Measurements from ENCODE around the gene TESMIN. TPM values are rescaled to one million over a fixed set of nuclear protein-coding genes. Genes with fewer than 3 reads are reported as not detected.

The TESMIN gene
- total RNA-seq, 4 donors from 2014 or later, result 1.2 to 57.4 (median 1.6) TPM; not detected in 1

DNA sequence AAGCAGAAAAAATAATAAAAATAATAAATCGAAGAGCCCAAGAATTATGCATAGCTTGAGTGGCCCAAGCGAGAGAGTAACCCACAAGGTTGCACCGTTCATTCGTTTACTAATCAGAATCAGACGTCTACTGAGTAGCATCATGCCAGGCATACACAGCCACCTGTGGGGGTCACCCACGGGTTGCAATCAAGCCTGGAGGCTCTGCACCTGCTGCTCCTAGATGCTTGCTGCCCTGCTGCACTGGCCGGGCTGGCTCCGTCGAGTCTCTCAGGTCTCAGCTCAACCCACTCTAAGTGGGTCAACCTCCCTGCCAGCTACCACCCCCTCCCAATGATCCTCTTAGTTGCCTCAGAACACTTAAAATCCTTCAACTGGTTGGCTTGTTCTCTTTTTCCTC, 2.0 kb upstream of the TESMIN start:
- H3K27ac ChIP-seq, result no peak overlapping the region
- TF ChIP-seq POLR2A (IDR thresholded peaks at IDR 0.05), result no peak
- TF ChIP-seq CTCF (IDR thresholded peaks at IDR 0.05), result no peak
- intact Hi-C loops (cut with DNase I; ENCODE audit: low total_unique reads), result no loop called here
- no peaks in the 10 kb centered on the region for H3K9me3 ChIP-seq
- H3K27me3 ChIP-seq, result no peaks in the 10 kb centered on the region
- no peaks in the 10 kb centered on the region for H3K36me3 ChIP-seq
- no peak for DNase-seq
- no peaks in the 10 kb centered on the region for H3K4me1 ChIP-seq
- H3K4me3 ChIP-seq, result no peak overlapping the region

GRCh38 chr11:68751004-68751325, 355 bp downstream of the TESMIN start:
- DNase-seq, result no peak
- H3K9me3 ChIP-seq, result no peaks in the 10 kb centered on the region
- no peaks in the 10 kb centered on the region for H3K27me3 ChIP-seq
- H3K27ac ChIP-seq, result peak overlapping the region in 1 of 2 donors; percentile 37
- no peak for TF ChIP-seq CTCF (IDR thresholded peaks at IDR 0.05)
- TF ChIP-seq POLR2A (IDR thresholded peaks at IDR 0.05), result no peak
- intact Hi-C loops (cut with DNase I; ENCODE audit: low total_unique reads), result no loop called here
- H3K4me3 ChIP-seq, result peak overlapping the region; percentile 7 to 42
- H3K4me1 ChIP-seq, result no peaks in the 10 kb centered on the region
- no peaks in the 10 kb centered on the region for H3K36me3 ChIP-seq

GRCh38 chr11:68750195-68751003, 921 bp downstream of the TESMIN start:
- no peak for TF ChIP-seq POLR2A (IDR thresholded peaks at IDR 0.05)
- TF ChIP-seq CTCF (IDR thresholded peaks at IDR 0.05), result no peak
- H3K4me1 ChIP-seq, result no peaks in the 10 kb centered on the region
- no peaks in the 10 kb centered on the region for H3K27me3 ChIP-seq
- intact Hi-C loops (cut with DNase I; ENCODE audit: low total_unique reads), result no loop called here
- H3K27ac ChIP-seq, result no peak overlapping the region
- H3K36me3 ChIP-seq, result no peaks in the 10 kb centered on the region
- H3K9me3 ChIP-seq, result no peaks in the 10 kb centered on the region
- DNase-seq, result no peak
- H3K4me3 ChIP-seq, result no peak overlapping the region

DNA sequence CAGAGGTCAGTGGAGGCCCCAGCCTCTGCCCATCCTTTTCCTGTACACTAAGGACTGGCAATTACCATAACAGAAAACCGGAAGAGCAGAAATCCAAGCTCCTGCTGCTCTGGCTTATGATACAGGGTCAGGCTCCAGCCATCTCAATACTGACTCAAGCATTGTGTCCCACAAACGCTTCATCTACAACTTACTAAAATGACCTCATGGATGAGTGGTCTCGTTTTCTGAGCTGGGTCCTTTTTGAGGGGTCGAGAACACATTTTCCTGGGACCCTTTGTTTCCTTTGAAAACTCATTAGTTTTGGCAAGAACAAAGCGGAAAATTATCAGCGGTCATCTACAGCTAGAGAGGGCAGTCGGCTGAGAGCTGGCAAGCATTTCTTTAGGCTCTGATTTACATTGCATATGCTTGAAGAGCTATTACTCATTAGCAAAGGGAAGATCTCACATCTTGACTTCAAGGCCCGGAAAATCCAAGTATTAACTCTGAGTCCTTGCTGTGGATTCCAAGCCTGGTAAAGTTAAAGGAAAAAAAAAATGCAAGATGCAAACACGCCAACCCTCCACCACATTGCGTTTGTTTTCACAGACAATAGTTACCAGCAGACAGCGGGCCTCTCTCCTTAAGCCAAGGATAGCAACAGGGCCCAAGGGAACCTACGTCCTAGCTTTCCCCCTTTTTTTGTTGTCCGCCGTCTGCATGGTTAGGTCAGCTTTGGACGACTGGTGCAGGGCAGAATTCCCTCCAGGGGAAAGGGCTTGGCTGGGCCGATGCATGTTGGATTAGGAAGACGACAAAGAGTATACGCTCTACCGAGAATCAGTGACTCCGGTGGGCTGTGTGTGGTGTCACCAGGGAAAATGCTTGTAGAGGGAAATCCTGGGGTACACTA, 1.8 kb downstream of the TESMIN start:
- H3K27me3 ChIP-seq, result no peaks in the 10 kb centered on the region
- DNase-seq, result no peak
- no peak overlapping the region for H3K4me3 ChIP-seq
- no peaks in the 10 kb centered on the region for H3K4me1 ChIP-seq
- H3K36me3 ChIP-seq, result no peaks in the 10 kb centered on the region
- H3K27ac ChIP-seq, result no peak overlapping the region
- intact Hi-C loops (cut with DNase I; ENCODE audit: low total_unique reads), result no loop called here
- H3K9me3 ChIP-seq, result no peaks in the 10 kb centered on the region
- TF ChIP-seq CTCF (IDR thresholded peaks at IDR 0.05), result no peak
- no peak for TF ChIP-seq POLR2A (IDR thresholded peaks at IDR 0.05)

GRCh38 chr11:68748061-68748460, 3.3 kb downstream of the TESMIN start:
- Histone ChIP-seq H3K36me3 (no peaks in the 10 kb centered on the region), H3K4me1 (no peaks in the 10 kb centered on the region), H3K4me3 (no peak overlapping the region), H3K27ac (no peak overlapping the region), H3K27me3 (no peaks in the 10 kb centered on the region), H3K9me3 (no peaks in the 10 kb centered on the region)
- intact Hi-C loops (cut with DNase I; ENCODE audit: low total_unique reads), result no loop called here
- TF ChIP-seq CTCF (IDR thresholded peaks at IDR 0.05), result no peak
- TF ChIP-seq POLR2A (IDR thresholded peaks at IDR 0.05), result no peak
- DNase-seq, result no peak
